Dermis blood vessel endothelial cell (primary cell): Measurements from ENCODE around the gene FAM171A1. TPM values are rescaled to one million over a fixed set of nuclear protein-coding genes. Genes with fewer than 3 reads are reported as not detected.
"Not testable (repeated sequence)": the region's sequence is repeated elsewhere in the genome, so short reads cannot be mapped to it uniquely, and the experiment has no call there.

Experiments
- DNase-seq: peaks from one replicate; pipeline ENCODE4 v3.0.0; 2010
- total RNA-seq: library from RNA; depleted of rRNA; stranded (reverse); fragments of >200 nt; gene quantifications from 2 replicates; pipeline ENCODE4 v1.2.3, GENCODE V29; 2014

The FAM171A1 gene
- total RNA-seq, 1 donor from 2014 or later, result 40.0 TPM

DNA sequence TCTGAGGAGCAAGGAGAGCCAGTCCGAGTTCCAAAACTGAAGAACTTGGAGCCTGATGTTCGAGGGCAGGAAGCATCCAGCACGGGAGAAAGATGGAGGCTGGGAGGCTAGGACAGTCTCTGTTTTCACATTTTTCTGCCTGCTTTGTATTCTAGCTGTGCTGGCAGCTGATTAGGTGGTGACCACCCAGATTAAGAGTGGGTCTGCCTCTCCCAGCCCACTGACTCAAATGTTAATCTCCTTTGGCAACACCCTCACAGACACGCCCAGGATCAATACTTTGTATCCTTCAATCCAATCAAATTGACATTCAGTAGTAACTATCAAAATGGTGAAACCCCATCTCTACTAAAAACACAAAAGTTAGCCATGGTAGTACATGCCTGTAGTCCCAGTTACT is 163.7 kb downstream of the FAM171A1 start:
- DNase-seq, result not testable (repeated sequence)

DNA sequence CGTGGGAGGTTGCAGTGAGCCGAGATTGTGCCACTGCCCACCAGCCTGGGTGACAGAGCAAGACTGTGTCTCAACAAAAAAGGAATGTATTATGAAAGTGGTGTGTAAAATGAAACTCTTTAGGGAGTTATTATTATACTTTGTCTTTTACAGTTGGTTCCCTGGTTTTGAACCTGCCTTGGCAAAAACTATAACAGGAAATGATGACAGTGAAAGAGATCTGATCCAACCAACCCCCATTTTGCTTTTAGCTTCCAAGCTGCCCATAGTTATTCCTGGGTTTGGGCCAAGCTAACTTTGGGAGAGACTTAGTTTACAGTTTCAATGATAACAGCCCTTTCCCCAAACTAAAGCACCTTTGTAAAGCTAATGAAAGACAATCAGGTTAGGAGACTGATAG is 168.4 kb downstream of the FAM171A1 start:
- DNase-seq, result peak; percentile 14

DNA sequence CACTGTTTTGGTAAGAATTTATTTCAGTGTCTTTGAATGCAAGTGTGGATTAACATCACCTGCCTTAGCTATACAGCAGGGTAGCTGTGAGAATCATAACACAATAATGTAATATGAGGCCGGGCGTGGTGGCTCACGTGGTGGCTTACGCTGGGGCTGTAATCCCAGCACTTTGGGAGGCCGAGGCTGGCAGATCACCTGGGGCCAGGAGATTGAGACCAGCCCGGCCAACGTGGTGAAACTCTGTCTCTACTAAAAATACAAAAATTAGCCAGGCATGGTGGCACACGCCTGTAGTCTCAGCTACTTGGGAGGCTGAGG is 168.8 kb downstream of the FAM171A1 start:
- not testable (repeated sequence) for DNase-seq

DNA sequence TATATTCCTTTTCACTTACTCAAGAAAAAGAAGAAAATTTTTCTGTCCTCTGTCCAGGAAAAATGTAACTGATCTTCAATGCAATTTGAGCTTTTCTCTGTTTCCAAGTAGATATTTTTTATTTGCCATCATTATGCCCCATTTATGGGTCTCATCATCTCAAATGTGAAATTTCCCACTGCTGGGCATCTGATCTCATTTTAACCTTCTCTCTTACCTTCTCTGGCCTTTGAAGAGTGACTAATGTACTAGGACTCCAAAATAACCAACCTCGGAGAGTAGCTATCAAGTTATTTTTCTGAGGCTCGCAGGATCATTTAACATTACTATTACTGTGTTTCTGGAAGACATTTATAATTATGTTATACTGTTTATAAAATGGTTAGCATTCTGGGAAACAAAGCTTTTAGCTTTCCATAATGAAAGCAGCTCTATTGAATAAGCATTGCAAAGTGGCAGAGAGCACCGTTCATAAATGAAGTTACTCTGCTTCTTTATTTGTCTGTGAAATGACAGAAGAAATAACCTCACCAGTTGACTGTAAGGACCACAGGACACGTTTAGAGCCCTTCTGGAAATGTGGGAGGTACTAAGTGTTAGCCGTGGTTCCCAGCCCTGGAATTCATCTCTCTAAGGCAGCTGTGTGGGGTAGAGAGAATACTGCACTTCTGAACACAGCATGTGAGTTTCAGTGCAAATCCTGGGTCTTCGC is 169.3 kb downstream of the FAM171A1 start:
- DNase-seq, result peak; percentile 59

DNA sequence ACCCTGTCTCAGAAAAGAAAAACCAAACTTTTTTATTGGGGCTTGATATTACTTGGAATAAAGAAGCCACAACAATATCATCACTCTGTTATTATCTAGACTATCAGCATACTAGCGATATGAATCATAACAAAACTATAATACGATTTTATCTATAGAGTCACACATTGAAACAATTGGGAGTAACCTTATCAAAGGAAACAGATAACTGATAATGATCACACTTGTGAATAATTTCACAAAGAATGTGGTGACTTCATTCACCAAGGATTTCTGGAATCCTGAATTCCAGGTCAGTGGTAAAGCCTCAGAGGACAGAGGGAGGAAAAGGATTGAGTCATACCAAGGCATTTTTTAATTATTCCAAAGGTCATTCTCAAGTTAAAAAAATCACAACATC is 170.5 kb downstream of the FAM171A1 start:
- DNase-seq, result peak; percentile 97

DNA sequence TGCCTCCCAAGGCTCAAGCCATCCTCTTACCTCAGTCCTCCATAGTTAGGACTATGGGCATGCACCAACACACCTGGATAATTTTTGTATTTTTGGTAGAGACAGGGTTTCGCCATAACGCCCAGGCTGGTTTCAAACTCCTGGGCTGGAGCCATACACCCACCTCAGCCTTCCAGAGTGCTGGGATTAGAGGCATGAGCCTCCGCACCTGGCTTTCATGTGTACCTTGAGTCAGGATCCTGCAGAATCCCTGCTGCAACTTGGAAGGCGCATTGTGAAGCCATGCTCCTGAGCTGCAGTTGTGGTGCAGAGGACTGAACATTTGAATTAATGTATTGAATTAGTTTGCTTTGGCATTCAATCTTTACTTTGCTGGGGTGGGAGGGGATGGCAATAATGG is 173.2 kb downstream of the FAM171A1 start:
- no peak for DNase-seq

DNA sequence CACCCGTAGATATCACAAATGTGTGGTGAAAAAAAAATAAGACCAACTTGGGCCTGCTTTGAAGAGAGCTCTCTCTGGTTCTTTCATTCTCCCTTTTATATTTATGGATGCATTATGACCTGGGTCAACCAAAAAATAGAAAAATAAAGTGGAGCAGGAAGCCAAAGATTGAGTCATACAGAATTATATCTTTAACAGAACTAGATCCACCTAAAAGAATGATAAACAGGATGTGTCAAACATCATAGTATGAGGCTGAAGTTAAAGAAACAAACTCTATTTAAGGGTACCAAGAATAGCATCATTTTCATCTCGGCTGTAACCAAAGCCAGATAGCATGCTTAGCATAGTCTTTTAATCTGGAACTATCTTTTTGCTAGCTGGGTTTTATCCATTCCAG is 173.8 kb downstream of the FAM171A1 start:
- DNase-seq, result peak; percentile 42

DNA sequence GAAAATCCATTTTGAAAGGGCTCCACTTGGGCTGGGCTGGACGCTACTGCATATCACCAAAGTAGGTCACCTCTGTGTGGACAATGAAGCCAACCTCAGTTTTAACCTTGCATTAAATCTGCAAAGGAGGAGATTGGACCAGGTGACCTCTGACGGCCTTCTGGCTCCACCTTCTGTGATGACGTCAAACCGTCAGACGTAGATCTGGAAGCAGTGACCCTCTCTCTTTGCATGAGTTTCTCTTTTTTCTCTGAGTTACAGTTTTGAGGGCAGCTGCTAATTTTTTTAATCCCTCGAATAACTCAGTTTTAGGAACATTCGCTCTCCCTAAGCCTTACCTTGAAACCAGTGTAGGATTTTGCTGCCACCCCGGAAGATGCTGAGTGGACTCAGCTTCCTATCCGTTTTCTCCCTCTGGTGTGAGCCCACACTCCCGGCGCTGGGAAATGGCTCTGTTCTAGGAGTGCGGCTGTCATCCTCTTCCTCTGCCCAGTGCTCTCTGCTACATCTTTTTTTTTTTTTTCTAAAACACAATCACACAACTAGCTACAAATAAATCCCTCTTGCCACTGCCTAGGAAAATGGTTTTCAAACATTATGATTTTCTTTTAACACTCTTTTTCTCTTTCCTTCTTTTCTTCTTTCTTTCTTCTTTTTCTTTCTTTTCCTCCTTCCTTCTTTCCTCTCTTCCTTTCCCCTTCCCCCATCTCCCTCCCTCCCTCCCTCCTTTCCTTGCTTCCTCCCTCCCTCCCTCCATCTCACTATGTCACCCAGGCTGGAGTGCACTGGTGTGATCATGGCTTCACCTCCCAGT is 174.9 kb downstream of the FAM171A1 start:
- peak; percentile 88 for DNase-seq

DNA sequence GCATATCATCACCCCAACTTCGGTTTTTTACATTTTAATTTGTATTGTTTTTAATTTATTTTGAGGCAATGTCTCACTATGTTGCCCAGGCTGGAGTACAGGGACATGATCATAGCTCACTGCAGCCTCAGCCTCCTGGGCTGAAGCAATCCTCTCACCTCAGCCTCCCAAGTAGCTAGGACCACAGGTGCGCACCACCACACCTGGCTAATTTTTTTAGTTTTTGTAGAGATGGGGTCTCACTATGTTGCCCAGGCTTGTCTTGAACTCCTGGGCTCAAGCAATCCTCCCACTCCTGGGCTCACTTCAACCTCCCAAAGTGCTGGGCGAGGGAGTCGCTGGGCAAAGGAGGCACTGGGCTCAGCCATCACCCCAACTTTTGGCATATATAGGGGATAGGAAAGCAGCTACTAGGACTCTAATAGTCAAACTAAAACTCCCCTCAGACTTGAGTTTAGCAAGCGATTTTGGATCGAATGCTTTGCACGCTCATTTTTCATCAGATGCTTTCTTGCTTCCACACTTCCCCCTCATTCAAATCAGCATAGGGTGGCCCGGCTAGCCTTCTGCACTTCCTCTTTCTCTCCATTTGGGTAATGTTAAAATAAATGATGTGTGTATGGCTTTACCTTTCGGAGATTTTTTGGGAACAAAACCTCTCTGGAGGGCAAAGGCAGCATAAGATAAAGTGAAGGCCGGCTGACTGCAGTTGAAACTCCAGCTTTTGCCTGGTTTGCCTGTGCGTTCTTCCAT is 181.8 kb downstream of the FAM171A1 start:
- DNase-seq, result no peak

DNA sequence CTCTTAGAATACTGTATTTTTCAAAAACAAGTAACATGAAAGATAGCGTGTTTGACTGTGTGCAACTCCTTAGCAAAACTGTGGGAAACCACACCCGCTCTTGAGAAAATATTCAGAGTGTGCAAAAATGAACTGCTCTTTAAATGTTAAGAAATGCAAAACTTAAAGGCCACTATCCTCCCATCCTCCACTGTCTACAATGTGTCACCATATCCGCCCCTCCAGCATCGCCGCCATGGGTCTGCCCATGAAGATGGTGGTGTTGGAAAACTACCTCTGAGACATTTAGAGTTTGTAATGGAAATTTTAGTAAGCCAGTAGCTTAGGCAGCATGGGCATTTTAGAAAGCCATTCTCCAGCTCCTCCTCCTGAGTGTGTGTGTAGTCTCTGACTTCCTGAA is 182.5 kb downstream of the FAM171A1 start:
- no peak for DNase-seq

DNA sequence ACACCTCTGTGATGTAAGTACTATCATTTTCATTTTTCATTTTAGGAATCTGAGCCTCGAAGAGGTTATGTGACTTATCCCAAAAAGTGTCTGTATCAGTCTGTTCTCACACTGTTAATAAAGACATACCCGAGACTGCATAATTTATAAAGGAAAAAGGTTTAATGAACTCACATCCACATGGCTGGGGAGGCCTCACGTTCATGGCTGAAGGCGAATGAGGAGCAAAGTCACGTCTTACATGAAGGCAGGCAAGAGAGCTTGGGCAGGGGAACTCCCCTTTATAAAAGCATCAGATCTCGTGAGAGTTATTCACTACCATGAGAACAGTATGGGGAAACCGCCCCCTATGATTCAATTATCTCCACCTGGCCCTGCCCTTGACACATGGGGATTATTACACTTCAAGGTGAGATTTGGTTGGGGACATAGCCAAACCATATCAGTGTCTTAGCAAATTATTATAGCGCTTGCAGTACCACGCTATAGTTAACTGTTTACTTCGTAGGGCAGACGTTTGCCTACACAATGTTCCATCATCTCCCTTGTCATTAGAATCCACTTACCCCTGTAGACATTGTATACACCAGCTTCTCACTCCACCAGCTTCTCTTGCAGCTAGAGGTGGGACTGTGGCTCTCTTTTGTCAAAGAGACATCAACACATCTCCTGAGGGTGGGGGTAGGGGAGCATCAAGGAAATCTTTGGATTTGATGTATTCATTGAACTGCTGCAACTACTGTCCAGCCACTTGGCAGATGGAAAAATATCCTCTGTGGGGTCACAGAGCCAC is 187.2 kb downstream of the FAM171A1 start:
- no peak for DNase-seq

DNA sequence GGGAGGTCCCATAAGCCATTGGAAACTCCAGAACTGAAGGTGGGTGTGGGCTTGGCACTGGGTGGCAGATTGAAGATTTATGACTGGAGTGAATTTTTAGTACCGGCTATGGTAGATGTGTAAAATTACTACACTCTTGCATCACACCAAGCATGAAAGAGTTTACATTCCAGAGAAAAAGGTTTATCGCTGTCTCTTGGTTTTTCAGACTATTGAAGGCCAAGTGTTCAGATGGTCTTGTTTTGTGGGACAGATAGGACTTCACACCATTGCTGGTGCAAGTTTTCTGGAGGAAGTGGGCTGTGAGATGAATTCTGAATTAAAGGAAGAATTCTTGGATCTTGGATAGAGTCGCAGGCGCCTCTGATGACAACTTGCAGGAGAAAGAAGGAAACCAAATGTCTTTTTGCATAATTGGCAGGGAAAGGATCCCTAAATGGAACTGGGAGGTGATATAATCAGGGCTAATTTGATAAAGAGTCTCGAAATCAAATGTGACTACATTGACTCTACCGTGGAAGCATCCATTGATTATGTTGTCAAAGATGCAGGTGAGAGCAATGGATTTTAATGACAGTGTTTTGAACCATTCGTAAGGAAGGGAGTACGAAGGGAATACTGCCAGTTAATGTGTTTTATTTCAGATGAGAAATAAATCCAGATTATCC is 188.4 kb downstream of the FAM171A1 start:
- DNase-seq, result no peak

DNA sequence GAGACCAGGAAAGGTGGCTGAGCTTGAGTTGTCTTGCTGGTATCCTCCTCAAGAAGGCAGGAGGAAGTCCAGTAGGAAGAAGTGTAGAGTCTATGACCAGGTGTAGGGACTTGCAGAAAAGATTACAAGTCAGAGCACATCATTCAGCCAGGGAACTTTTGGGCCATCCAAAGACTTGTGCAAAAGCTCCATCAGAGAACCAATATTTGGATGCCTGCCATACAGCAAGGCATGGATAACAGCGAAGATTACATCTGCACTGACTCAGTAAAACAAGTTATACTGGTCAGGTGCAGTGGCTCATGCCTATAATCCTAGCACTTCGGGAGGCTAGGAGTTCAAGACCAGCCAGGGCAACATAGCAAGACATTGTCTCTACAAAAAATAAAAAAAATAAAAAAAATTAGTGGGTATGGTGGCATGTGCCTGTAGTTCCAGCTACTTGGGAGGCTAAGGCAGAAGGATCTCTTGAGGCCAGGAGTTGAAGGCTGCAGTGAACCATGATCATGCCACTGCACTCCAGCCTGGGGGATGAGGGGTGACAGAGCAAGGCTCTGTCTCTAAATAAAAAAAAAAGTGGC is 189.4 kb downstream of the FAM171A1 start:
- no peak for DNase-seq

DNA sequence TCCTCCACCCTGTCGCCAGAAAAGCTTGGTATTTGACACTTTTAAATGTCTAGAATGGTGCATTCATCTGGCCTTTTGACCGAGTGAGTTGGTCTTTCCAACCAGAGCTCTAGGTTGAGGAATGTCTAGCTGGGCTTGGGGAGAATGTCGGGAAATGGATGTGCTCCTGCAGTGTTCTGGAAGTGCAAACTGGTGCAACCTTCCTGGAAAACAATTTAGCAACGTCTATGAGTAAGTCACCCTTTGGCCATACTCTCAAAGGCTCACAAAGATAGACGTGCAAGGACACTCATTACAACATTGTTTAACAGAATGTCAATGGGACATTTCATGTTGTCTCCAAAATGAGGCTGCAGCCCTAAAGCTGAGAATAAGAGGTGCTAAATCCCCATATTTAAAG is 190.4 kb downstream of the FAM171A1 start:
- no peak for DNase-seq

DNA sequence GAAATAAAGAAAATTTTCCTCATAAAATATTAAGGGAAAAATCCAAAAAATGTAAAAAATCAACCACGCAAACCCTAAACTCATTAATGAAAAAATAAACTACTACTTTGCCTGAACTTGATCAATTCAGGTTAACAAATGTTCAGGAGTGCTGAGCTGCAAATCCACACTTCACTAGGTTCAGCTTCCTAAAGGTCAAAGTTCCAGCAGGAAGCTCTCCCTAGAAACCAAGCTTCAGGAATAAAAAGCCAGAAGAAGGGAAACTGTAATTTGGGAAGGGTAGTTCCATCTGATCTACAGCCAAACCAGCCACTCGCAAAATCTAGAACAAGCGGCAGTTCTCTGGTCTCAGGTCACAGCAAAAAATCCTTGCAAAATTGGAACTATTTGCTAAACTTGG is 194.8 kb downstream of the FAM171A1 start:
- DNase-seq, result no peak

DNA sequence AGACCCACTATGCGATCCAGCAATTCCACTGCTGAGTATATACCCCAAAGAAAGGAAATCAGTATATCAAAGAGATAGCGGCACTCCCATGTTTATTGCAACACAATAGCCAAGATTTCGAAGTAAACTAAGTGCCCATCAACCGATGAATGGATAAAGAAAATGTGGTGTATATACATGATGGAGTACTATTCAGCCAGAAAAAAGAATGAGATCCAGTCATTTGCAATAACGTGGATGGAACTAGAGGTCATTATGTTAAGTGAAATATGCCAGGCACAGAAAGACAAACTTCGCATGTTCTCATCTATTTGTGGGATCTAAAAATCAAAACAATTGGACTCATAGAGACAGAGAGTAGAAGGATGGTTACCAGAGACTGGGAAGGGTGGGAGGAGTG is 195.5 kb downstream of the FAM171A1 start:
- DNase-seq, result no peak

DNA sequence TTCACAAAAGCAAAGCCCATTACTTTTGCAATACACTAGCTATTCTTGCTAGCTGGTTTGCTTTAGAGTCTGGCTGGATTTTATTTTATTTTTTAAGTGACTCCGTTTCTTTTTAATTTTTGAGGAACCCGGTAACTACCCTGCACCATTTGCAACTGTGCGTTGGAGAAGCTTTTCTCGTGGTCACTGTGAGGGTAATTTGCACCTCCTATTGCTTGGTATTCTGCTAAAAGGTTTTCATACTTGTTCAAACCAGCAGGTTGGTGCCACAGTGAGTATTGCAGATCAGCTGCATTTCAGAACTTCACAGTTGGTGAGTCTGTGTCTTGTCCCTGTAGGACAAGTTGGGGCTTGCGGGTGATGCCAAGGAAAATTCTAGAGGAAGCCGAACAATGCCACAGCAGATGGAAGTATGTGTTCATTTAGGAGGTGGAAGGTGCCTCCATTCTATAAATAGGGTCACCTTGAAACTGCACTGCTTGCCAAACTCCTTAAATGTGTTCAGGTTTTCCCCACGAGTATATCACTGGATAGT is 198.7 kb downstream of the FAM171A1 start:
- DNase-seq, result no peak

DNA sequence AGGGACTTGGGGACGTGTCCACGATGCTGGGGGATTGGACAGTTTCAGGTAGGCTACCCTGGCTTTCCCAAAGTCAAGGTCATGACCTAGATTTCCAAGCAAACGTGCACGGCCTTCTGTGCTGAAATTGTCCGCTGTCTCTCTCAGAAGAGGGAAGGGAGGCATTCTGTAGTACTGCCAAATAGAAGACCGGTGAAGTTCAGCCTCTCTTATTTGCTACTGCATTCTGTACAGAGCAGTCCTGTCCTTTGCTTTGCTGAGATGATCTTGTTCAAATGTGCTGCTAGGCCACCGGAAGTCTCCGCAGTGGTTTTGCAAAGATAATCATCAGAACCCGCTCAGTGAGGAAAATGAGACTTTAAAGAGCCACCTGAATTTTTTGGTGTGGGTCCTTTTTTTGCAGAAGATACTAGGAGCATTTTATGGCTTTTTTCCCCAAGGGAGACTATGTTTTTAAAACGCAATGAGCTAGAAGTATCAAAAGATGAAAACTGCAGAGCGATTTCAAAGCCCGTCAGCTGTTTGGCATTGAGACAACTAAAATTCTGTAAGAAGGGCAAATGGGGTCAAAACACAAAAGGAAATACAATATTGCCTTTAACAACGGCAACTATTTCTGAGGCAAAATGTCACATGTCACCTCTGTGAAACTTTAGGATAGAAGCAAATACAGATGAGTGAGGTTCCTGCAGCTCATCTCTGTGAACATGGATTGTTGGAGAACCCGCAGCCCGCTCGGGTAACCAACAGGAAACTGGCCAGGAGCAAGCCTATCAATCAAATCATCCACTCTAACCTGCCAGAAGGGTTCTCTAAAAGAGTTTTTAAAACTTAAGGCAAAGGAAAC is 201.3 kb downstream of the FAM171A1 start:
- DNase-seq, result peak; percentile 47

DNA sequence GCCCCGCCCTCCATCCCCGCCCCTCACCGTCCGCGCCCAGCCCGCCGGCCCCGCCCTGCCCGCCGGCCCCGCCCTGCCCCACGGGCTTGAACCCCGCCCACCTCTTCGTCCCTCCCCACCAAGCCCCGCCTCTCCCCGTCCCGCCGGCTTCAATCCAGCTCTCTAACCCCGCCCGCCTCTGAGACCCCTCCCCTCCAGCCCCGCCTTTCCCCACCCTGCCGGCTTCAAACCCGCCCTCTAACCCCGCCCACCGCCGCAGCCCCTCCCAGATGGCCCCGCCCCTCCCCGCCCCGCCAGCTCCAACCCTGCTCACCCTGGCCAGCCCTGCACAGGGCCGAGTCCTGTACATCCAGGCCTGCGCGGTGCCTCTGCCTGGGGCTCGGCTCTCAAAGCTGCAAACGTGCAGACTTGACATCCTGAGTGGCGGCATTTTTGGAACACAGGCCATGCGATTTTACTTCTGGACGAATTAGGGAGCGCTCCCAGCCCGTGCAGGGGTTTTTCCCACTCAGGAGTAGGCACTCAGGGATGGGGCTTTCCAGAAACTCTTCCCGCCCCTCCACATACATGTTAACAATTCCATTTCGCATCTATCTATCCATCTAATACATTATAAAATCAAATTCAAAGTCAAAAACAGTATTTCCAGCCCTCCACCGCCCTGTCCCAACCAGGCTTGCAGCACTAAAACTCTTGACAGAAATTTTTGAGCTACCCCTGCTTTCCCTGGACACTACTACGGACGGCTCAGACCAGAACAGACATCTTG is 202.1 kb downstream of the FAM171A1 start:
- DNase-seq, result peak; percentile 98

DNA sequence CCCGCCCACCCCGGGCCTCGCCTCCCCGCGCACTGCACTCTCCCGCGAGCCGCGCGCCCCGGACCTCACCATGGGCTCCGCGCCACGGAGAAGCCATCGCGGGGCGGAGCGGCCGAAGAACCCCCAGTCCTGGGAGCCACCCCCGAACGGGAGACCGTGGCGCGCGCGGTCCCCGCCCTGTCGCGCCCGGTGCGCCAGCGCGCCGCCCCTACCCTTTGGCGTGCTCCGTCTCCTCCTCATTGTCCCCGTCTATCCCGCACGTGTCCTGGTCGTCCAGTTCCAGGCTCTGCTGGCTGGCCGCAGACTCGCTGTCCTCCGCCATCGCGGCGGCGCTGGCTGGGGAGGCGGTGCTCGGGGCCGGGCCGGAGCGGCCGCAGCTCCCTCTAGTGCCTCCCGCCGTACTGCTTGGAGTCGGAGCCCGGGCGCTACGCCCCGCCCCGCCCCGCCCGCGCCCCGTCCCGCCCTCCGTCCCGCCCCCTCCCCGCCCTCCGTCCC is 202.8 kb downstream of the FAM171A1 start, which contains the start of gene NMT2:
Gene NMT2, minus strand, starts transcription at position 403 of the 495 bp plus-strand sequence. Its CDS starts 81 bp downstream, at position 322.
- DNase-seq, result no peak
